ENCODE data around the gene TMEM54. TPM values are rescaled to one million over a fixed set of nuclear protein-coding genes. Genes with fewer than 3 reads are reported as not detected.

Gene TMEM54
- total RNA-seq, 1 experiment from 2014 or later, result 26.6 TPM

DNA sequence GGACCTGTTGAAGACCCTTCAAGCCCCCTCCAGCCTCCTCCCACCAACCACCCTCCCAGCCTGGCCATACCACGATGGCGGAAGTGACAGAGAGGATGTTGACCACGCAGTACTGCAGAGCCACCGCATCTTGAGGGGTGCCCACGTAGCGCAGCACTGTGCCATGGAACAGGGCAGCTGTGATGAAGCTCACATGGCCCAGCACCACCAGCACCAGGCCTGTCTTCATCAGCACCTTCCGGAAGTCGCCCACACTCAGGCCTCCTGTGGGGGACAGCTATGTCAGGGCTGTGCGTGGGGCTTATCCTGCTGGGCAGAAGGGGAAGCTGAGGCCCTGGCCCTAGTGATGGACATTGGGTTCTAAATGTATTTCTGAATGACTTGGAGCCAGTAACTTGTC lies 3.1 kb downstream of the TMEM54 start:
- no peak for DNase-seq (ENCODE audit: low spot score)

DNA sequence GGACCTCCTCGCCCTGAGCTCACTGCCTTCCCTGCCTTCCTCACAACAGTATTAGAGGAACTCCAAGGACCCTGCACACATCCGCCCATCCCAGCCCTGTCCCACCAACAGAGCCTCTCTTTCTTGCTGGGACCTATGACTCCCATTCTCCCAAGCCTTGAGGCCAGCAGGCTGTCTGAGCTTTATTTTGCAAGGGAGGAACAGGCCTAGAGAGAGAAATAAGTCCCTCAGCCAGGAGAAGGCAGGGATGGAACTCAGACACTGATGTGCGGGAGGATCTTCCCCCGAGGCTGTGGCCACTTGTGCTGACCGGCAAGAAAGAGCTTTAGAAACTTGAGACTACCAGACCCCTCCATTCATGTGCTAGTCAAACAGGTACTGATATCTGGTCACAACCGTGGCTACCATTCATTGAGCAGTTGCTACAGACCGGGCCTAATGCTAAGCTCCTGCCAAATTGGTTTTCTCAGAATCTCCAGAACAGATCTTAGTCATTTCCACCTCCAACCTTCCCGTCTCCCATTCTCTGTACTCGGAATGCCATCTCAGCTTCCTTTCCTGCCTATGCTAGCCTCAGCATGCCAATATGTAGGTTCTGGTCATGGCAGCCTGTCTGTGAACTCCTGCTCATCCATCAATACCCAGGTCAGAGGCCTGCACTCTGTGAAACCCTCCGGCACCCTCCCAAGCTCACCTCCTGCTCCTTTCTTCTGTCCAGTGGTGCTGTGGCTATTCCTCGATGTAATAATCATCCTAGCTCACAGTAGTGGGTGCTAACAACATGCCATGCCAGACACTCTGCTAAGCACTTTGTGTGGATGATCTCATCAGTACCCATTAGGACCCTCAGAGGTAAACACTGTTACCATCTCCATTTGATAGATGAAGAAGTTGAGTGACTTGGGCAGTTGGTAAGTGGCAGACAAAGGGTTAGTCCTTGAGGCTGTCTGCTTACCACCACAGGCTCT lies 3.8 kb downstream of the TMEM54 start:
- in situ Hi-C loops (cut with HindIII; ENCODE audit: low sequenced_read_pairs), result no loop called here
- no peak for DNase-seq (ENCODE audit: low spot score)

More for the DNA sequence above, 3.1 kb downstream of the TMEM54 start:
- in situ Hi-C loops (cut with HindIII; ENCODE audit: low sequenced_read_pairs), result no loop called here

DNA sequence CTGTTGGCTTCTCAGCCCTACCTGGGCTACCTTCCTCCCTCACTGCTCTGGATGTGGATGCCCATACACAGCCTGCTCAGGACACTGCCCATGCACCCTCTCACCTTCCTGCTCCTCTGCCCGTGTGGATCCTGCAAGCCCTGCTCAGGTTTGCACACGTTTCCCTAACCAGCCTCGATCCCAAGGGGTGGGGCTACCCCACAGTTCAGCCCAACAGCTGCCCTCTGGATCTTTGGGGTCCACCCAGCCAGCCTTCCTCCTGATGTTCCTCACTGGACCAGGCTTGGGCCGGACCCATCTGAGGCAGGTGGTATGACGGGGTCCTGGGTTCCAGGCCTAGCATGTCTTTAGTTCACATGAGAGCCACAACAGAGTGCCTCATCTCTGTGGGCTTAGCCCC lies 4.7 kb downstream of the TMEM54 start:
- in situ Hi-C loops (cut with HindIII; ENCODE audit: low sequenced_read_pairs), result no loop called here
- DNase-seq (ENCODE audit: low spot score), result no peak

DNA sequence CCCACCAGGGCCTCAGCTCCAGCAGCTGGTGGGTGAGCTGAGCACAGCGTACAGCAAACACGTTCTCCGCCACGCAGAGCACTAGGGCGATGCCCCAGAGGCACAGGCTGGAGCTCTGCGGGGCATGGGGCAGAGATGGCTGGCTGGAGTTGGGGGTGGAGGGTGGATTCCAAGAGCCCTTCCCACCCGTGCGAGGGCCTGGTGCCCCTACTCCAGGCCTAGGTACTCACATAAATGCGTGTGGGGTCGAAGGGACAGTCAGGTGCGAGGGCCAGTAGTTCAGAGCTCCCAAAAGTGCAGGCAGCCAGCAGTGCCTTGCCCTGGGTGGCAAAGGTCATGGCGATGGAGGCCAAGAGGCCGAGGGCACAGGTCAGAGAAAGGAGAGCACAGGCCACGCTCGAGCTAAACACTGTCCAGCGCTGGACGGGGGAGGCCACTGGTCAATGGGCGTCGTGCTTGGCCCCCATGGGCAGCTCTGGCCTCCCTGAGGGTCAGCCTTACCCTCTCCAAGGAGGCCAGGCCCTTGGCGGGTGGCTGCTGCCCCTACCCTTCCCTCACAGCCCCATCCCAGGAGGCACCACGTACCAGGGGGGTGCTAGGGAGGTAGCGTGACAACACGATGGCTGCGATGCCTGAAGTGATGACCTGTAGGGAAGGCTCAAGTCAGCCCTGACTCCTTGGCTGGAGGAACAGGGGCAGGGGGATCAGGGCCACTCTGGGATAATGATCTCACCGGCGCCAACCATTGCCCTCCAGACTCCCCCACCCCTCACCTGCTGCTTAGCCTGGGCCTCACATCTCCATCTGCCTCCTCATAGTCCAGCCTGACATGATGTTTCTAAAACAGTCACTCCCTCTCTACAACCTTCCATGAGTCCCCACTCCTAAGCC lies 5.6 kb downstream of the TMEM54 start:
- no peak for DNase-seq (ENCODE audit: low spot score)
- in situ Hi-C loops (cut with HindIII; ENCODE audit: low sequenced_read_pairs), result no loop called here

DNA sequence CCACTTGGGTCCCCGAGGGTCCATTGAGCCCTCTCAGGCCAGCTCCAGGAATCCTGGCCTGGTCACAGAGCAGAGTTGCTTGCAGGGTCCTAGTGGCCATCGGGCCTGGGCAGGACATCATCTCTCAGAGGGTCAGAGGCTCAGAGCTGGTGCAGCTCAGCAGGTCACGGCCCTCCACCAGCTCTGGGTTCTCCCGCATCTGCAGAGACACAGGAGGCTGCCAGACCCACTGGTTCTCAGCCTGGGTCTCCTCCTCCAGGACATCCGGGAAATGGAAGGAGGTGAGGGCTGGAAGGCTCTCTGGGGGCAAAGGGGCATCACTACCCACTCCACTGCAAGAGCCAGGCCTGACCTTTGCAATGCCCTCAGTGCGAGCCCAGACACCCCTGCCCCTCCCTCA lies 6.5 kb downstream of the TMEM54 start:
- no peak for DNase-seq (ENCODE audit: low spot score)
- in situ Hi-C loops (cut with HindIII; ENCODE audit: low sequenced_read_pairs), result no loop called here

DNA sequence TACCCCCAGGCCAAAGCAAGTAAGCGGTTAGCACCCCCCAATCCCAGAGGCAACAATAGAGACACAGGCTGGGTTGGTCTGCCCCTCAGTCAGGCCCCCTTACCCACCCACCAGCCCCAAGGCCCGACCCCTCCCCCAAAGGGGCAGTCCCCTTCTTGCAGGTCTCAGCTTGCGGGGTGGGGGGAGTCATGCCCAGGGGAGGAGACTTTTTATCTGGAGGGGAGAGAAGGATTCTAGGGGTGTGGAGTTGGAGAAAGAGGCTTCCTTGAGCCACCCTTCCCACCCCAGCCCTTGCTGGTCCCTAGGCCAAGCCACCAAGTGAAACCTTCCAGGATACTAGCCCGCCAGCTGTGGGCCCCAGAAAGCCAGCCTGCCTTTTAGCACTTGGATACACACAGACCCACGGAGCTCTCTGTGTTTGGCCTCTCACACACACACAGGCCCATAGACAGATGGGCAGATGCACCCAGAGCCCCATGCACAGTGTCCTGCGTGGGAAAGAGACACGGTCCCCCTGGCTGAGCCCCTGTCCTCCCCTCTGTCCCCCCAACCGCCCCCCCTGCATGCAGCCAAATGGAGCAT lies 7.1 kb downstream of the TMEM54 start:
- in situ Hi-C loops (cut with HindIII; ENCODE audit: low sequenced_read_pairs), result no loop called here
- DNase-seq (ENCODE audit: low spot score), result no peak

DNA sequence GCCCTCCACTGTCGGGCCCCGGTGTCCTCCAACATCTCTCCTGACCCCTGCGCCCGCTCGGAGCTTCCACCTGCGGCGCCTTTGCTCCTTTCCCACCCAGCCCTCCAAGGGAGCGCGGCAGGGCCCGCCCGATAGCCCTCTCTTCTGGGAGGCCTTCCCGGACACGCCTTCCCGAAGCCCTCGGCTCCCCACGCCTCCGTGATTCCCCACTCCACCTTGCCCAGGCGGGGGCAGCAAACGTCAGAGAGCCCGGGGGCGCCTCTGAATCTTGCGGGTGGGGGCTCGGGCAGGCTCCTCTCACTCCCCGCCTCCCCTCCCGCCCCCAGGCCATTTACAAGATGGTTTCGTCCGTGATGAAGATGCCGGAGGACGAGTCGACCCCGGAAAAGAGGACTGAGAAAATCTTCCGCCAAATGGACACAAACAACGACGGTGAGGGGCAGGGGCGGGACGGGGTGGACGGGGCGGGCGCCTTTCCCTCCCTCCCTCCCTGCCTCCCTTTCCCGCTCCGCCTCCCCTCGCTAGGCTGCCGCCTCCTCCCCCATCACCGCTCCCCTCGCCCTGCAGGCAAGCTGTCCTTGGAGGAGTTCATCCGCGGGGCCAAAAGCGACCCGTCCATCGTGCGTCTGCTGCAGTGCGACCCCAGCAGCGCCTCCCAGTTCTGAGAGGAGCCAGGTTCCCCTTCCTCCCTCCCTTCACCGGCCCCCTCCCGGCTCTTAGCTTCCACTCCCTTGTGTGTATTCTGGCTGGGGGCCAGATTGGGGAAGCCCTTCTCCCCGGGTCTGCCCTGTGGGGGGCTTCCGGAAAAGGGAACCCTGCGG lies 7.8 kb downstream of the TMEM54 start:
- in situ Hi-C loops (cut with HindIII; ENCODE audit: low sequenced_read_pairs), result no loop called here
- peak; percentile 62 for DNase-seq (ENCODE audit: low spot score)

DNA sequence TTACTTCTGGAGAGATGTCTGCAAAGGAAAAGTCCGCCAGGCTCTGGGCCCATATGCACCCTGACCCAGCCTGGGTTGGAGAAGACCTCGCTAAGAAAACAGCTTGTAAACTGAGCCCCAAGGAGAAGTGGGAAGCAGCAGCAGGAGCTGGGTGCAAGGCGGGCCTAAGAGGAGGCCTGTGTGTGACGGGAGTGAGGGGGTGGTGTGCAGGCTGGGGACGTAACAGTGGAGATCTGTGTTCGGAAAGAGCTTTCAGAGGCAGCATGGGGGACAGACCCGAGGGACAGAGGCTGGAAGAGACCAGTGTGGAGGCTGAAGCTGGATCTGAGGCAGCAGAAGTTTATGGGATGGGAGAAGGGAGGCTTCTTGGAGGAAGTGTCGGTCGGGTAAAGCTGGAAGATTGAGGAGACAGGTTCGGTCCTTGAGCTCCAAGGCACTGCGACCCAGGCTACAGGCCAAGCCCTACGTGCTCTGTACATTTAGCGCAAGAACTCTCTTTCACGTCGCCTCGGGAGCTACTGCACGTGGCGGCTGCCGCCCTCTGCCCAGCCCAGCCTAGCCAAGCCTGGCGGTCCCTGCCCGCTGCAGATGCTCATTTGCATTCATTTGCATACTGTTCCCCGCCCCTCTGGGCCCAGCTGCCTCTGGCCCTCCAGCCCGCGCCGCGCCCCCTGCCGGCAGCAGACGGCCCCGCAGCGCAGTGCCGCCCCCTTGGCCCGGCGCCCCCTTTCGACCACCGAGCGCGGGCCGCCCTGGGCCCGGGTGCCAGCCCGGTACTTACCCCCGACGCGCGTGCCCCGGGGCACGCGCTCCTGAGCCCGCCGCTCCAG lies 8.6 kb downstream of the TMEM54 start:
- DNase-seq (ENCODE audit: low spot score), result peak; percentile 72
- in situ Hi-C loops (cut with HindIII; ENCODE audit: low sequenced_read_pairs), result no loop called here

DNA sequence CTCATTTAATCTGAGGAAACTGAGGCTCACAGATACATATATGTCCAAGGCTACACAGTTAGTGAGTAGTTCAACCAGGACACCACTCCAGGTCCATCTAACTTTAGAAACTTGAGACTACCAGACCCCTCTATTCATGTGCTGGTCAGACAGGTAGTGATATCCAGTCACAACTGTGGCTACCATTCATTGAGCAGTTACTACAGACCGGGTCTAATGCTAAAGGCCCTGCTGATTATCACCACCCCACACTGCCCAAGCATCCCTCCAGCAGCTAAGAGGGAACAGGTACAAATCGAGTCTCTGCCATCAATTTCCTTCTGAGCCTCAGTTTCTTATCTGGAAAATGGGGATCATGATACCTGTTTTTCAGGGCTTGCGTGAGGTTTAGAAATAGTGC lies 9.6 kb downstream of the TMEM54 start:
- DNase-seq (ENCODE audit: low spot score), result no peak
- in situ Hi-C loops (cut with HindIII; ENCODE audit: low sequenced_read_pairs), result no loop called here

DNA sequence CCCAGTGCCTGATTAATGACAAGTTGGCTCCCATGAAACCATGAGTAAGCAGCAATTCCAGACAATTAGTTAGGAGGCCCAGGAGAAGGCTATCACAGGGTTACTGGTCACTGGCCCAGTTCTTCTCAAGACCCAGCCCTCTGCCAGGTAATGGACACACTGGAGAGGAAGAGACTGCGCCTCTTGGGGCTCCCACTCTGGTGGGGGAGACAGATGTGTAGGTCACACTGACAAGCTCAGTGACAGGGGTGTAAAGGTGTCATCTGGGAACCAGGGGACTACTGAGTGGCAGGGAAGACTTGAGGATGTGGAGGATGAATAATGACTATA lies 10.0 kb downstream of the TMEM54 start:
- in situ Hi-C loops (cut with HindIII; ENCODE audit: low sequenced_read_pairs), result no loop called here
- DNase-seq (ENCODE audit: low spot score), result no peak

DNA sequence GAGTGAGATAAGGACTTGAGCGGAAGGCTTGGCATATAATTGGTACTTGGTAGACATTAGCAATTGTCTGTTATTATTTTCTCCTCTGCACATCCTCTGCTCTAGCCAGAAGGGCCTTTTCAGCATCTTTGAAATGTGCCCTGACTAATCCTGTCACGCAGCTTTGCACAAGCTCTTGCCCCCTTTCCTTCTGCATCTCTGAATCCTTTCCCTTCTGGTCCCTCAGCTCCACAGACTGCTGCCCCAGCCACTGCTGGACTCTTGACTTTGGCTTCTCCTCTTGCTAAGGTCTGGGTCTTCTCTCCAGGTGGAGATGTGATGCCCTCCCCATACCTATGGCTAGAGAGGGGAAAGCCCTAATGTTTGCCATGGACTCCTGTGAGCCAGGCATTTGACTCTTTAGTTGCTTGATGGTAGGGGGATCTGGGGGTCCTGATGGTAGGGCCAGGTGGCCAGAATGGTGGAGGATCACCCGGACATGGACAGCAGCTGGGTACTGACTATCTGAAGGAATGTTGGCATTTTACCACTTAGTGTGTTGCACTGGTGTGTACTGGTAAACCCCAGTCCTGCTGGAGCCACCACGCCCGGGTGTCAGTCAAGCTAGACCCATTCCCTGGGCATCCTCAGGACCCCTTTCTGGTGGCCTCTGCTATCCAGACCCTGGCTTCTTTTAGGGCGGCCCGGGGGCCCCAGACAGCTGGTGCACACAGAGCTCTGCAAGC lies 10.5 kb downstream of the TMEM54 start:
- in situ Hi-C loops (cut with HindIII; ENCODE audit: low sequenced_read_pairs), result no loop called here
- DNase-seq (ENCODE audit: low spot score), result no peak

DNA sequence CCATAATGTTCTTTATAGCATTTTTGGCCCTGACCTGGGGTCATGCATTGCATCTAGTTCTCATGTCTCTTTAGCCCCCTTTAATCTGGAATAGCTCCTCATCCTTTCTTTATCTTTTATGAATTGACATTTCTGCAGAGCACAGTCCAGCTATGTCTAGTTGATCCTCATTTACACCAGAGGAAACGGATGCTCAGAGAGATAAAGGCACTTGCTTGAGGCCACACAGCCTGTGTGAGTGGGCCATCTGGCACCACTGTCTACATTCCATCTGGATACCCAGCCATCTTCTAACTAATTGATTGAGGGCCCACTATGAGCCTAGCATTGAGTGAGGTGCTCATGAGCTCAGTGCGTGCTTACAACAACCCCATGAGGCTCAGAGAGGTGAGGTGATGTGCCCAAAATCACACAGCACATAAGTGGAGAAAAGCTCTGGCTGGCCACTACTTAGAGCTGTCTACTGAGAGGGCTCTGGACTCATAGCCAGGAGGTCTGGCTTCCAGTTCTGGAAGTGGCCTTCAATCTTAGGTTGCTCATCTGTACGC lies 11.4 kb downstream of the TMEM54 start:
- no peak for DNase-seq (ENCODE audit: low spot score)
- in situ Hi-C loops (cut with HindIII; ENCODE audit: low sequenced_read_pairs), result no loop called here

DNA sequence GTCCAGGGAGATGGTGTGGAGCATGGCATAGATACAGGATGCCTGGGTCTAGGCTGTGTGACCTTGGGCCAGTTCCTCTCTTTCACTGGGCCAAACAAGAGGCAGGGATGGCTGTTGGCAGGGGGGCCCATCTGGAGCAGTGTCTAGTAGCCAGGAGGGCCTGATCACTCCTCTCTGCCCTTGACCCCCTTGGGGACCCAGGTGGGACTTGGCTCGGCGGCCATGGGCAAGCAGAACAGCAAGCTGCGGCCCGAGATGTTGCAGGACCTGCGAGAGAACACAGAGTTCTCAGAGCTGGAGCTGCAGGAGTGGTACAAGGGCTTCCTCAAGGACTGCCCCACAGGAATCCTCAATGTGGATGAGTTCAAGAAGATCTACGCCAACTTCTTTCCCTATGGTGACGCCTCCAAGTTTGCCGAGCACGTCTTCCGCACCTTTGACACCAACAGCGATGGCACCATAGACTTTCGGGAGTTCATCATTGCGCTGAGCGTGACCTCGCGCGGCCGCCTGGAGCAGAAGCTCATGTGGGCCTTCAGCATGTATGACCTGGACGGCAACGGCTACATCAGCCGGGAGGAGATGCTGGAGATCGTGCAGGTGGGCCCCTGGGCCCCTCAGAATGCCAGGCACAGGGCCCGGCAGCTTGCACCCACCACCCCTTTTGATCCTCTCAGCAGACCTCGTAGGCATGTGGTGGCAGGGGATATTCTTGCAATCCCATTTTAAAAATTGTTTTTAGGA lies 12.3 kb downstream of the TMEM54 start:
- in situ Hi-C loops (cut with HindIII; ENCODE audit: low sequenced_read_pairs), result no loop called here
- DNase-seq (ENCODE audit: low spot score), result no peak

DNA sequence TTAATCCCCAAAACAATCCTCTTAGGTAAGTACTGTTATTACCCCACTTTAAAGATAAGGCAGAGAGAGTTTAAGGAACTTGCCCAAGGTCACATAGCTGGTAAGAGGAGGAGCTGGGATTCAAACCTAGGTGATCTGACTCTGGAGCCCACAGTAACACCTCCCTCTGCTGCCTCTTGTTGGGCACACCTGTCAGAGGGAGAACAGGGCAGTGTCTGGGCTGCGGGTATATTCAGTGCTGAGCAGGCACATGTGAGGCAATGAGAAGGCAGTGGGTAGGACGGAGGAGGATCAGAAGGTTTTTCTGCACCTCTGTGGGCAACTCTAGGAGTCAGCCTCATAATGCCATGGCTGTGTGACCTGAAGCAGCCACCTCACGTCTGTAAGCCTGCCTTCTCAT lies 13.1 kb downstream of the TMEM54 start:
- DNase-seq (ENCODE audit: low spot score), result no peak
- in situ Hi-C loops (cut with HindIII; ENCODE audit: low sequenced_read_pairs), result no loop called here

DNA sequence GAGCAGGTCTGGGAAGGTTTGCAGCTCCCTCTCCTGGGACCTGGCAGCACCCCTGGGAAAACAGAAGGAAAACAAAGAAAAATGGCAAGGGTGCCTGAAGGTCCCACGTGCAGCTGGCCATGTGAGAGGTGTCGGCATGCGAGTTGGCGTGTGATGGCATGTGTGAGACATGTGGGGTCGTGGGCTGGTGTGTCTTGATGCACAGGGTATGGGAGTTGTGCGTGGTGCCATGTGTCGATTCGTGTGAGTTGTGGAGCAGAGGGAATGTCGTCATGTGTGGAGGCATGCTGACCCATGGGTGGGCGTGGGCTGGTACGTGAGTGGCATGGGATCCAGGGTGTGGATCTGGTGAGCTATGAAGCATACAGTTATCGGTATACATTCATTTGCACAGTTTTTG lies 13.6 kb downstream of the TMEM54 start:
- DNase-seq (ENCODE audit: low spot score), result no peak
- in situ Hi-C loops (cut with HindIII; ENCODE audit: low sequenced_read_pairs), result no loop called here

DNA sequence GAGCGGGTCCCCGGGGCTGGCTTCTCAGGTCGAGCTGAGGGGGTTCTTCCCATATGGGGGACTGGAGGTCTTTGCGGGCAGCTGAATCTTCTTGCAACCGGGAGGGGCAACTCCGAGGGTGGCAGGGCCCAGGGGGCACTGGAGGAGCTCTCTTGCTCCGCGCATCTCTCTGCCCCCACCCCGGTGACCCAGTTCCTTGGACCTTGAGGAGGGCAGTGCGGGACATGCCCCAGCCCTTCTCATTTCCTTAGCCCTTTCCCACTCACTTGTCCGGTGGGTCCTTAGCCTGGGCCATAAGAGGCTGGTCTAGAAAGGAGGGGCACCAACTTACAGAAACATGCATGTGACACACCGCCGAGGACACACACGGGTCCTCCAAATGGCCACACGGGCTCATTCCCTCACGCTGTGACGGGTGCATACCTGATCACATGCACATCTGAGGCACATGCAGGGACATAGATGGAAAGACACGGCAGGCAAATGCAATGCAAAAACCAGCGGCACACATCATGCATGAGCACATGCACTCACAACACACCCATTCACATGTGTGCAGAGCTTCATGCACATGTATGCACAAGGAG lies 14.3 kb downstream of the TMEM54 start:
- peak; percentile 62 for DNase-seq (ENCODE audit: low spot score)
- in situ Hi-C loops (cut with HindIII; ENCODE audit: low sequenced_read_pairs), result no loop called here

Data from G401 (cell line).